ENCODE measurements around the gene SND1. TPM values are rescaled to one million over a fixed set of nuclear protein-coding genes. Genes with fewer than 3 reads are reported as not detected.

The SND1 gene
- total RNA-seq, 1 donor from 2014 or later, result 165 TPM

DNA sequence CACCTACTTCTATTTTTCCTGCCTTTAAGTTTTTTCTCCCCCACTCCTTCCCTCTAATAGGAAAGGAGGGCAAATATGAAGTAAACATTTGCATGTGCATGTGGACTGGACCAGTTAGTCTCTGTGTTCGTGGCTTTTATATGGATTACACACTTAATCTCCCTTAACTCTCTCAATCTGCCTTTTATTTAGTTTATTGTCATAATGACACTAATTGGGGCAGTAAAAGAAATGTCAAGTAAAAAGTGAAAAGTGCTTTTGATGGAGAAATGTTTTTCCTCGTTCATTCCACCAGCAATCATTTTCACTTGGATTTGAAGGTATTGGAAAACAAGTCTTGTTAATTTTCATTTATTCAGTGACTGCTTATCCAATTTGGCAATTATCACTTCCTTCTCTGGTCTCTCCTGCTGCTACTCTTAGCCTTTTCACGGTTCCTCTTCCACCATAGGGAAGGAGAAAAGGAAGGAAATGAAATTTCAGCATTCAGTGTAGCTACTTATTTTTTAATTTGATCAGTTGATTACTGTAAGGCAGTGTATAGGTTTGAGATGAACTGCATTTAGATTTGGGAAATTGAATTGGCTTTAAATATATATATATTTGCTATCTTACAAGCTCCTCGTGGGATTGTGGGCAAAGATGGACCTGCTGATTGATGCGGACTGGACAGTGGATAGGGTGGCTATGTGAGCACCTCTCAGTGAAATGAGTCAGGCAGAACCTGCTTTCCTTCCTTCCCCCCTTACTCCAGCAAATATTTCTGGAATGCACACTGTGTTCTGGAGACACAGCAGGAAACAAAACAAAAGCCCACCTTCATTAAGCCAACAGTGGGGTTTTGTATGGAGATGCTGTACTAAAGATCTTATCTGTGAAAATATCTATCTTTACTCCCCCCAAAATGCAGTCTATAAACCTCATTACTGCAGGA, 301.7 kb downstream of the SND1 start:
- H3K36me3 Mint-ChIP-seq (ENCODE audit: unreplicated experiment), result no peaks in the 10 kb centered on the region
- peaks cover 2% of the 10 kb centered on the region for H3K9me3 Mint-ChIP-seq (ENCODE audit: unreplicated experiment)
- no peak overlapping the region for H3K27ac Mint-ChIP-seq (ENCODE audit: unreplicated experiment)
- TF ChIP-seq, protein P1, sequence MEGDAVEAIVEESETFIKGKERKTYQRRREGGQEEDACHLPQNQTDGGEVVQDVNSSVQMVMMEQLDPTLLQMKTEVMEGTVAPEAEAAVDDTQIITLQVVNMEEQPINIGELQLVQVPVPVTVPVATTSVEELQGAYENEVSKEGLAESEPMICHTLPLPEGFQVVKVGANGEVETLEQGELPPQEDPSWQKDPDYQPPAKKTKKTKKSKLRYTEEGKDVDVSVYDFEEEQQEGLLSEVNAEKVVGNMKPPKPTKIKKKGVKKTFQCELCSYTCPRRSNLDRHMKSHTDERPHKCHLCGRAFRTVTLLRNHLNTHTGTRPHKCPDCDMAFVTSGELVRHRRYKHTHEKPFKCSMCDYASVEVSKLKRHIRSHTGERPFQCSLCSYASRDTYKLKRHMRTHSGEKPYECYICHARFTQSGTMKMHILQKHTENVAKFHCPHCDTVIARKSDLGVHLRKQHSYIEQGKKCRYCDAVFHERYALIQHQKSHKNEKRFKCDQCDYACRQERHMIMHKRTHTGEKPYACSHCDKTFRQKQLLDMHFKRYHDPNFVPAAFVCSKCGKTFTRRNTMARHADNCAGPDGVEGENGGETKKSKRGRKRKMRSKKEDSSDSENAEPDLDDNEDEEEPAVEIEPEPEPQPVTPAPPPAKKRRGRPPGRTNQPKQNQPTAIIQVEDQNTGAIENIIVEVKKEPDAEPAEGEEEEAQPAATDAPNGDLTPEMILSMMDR (IDR thresholded peaks at IDR 0.05; ENCODE audit: partially characterized antibody, unreplicated experiment), result no peak
- H3K4me3 Mint-ChIP-seq (ENCODE audit: unreplicated experiment), result no peak overlapping the region
- H3K4me1 Mint-ChIP-seq (ENCODE audit: low read depth, unreplicated experiment), result peaks cover 13% of the 10 kb centered on the region
- no peak for DNase-seq
- H3K27me3 Mint-ChIP-seq (ENCODE audit: unreplicated experiment), result no peaks in the 10 kb centered on the region

DNA sequence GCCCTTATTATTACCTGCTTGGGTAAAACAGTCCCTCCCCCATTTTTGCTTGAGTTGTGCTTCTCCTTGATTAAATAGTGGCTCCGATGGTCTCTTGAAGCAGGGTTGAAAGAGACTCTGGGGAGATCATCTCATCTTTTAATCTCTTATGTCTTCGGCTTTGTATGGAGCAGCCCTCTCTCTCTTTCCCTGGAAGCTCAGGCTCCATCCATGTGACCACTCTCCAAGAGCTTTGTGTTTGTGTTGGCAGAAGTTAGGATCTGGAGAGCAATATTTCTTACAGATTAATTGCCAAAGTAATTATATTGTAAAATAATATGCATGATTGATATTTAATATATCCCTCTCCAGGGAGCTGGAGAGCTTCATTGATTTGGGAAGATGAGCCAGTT, 302.4 kb downstream of the SND1 start:
- Mint-ChIP-seq H3K27ac (ENCODE audit: unreplicated experiment) (no peak overlapping the region), H3K4me3 (ENCODE audit: unreplicated experiment) (no peak overlapping the region), H3K9me3 (ENCODE audit: unreplicated experiment) (peaks cover 2% of the 10 kb centered on the region), H3K4me1 (ENCODE audit: low read depth, unreplicated experiment) (peaks cover 9% of the 10 kb centered on the region), H3K36me3 (ENCODE audit: unreplicated experiment) (no peaks in the 10 kb centered on the region), H3K27me3 (ENCODE audit: unreplicated experiment) (no peaks in the 10 kb centered on the region)
- no peak for DNase-seq
- TF ChIP-seq, protein P1 (IDR thresholded peaks at IDR 0.05; ENCODE audit: partially characterized antibody, unreplicated experiment), result no peak

DNA sequence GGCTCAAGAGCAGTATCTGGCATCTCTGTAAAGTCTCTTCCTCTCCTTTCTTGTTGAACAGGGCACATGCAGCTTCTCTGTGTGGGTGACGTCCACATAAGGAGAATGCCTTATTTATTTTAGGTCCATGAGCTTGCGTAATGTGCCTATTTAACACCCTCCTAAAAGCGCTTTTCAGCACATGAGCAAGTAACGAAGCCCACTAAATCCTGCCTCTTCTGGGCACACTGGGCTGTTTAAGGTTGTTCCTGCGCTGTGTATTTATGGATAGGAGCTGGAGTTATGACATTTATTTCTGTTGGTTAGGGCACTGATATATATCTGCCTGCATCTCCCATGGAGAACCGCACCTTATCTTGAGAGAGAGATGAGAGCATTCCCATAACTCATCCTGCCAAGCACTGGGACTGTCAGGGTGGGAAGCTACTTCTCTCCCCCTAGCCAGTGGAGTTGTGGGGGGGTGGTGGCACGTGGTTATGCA, 303.1 kb downstream of the SND1 start:
- Mint-ChIP-seq H3K27ac (ENCODE audit: unreplicated experiment) (no peak overlapping the region), H3K9me3 (ENCODE audit: unreplicated experiment) (peaks cover 2% of the 10 kb centered on the region), H3K4me1 (ENCODE audit: low read depth, unreplicated experiment) (peaks cover 8% of the 10 kb centered on the region), H3K4me3 (ENCODE audit: unreplicated experiment) (no peak overlapping the region), H3K27me3 (ENCODE audit: unreplicated experiment) (peaks cover under 1% of the 10 kb centered on the region), H3K36me3 (ENCODE audit: unreplicated experiment) (no peaks in the 10 kb centered on the region)
- TF ChIP-seq, protein P1 (IDR thresholded peaks at IDR 0.05; ENCODE audit: partially characterized antibody, unreplicated experiment), result no peak
- no peak for DNase-seq

DNA sequence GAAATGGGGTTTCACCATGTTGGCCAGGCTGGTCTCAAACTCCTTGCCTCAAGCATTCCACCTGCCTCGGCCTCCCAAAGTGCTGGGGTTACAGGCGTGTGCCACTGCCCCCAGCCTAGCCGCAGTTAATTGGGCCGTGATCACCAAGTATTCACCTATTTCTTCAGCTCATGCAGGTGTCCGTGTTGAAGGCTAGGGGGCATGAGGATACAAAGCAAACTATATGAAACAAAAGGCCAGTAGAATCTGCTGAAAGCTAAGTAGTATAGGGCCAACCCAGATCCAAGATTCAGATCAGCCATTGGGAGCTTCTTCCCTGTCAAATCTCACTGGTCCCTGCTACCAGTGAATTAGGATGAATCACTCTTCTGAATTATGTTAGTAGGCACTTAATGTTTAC, 305.9 kb downstream of the SND1 start:
- TF ChIP-seq, protein P1 (IDR thresholded peaks at IDR 0.05; ENCODE audit: partially characterized antibody, unreplicated experiment), result no peak
- no peak overlapping the region for H3K4me3 Mint-ChIP-seq (ENCODE audit: unreplicated experiment)
- H3K9me3 Mint-ChIP-seq (ENCODE audit: unreplicated experiment), result peaks cover 2% of the 10 kb centered on the region
- H3K36me3 Mint-ChIP-seq (ENCODE audit: unreplicated experiment), result peaks cover 1% of the 10 kb centered on the region
- H3K27ac Mint-ChIP-seq (ENCODE audit: unreplicated experiment), result no peak overlapping the region
- H3K27me3 Mint-ChIP-seq (ENCODE audit: unreplicated experiment), result peaks cover 2% of the 10 kb centered on the region
- peaks cover 11% of the 10 kb centered on the region for H3K4me1 Mint-ChIP-seq (ENCODE audit: low read depth, unreplicated experiment)
- DNase-seq, result no peak

DNA sequence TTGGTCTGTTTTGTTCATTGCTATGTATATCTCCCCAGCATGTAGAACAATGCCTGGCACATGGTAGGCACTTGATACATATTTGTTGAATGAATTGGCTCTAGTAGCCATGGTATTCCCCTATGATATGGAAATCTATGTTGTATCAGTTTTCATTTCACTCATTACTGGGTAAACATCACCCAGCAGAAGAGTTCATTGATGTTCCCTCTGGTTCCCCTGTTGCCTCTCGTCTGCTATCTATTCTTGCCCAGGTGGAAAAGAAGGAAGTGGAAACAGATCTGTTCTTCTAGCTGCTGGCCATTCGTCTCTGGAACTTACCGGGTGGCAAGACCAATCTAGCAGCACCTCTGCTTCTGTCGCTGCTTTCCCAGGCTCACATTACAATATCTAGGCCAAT, 307.8 kb downstream of the SND1 start:
- no peak for DNase-seq
- H3K27ac Mint-ChIP-seq (ENCODE audit: unreplicated experiment), result no peak overlapping the region
- peaks cover 2% of the 10 kb centered on the region for H3K9me3 Mint-ChIP-seq (ENCODE audit: unreplicated experiment)
- H3K4me1 Mint-ChIP-seq (ENCODE audit: low read depth, unreplicated experiment), result peaks cover 11% of the 10 kb centered on the region
- TF ChIP-seq, protein P1 (IDR thresholded peaks at IDR 0.05; ENCODE audit: partially characterized antibody, unreplicated experiment), result no peak
- H3K36me3 Mint-ChIP-seq (ENCODE audit: unreplicated experiment), result peaks cover 4% of the 10 kb centered on the region
- H3K4me3 Mint-ChIP-seq (ENCODE audit: unreplicated experiment), result no peak overlapping the region
- H3K27me3 Mint-ChIP-seq (ENCODE audit: unreplicated experiment), result peaks cover 3% of the 10 kb centered on the region
